Body of pancreas (tissue), 4 donors: ENCODE measurements around the gene ANKDD1B. TPM values are rescaled to one million over a fixed set of nuclear protein-coding genes. Genes with fewer than 3 reads are reported as not detected.
"Not testable (repeated sequence)": the region's sequence is repeated elsewhere in the genome, so short reads cannot be mapped to it uniquely, and the experiment has no call there.

ENCODE experiments used
- ATAC-seq: fragments of 150-250 bp; one replicate; pipeline ENCODE4 v1.9.1; 2016
- DNase-seq, 4 donors: peaks; one replicate each; pipeline ENCODE4 v3.0.0-alpha.2; 2019
- H3K27ac ChIP-seq, 4 donors: fragments of 200-600 bp; sonication (generic); 1 replicate in 3 of 4; 2 replicates in 1 of 4; pipeline versions ENCODE4 v1.5.1 to v1.6.1; 2016 to 2019; ENCODE audit warnings: mild to moderate bottlenecking in 1 of 4, mixed read lengths in 1 of 4, moderate library complexity in 1 of 4
- H3K27me3 ChIP-seq, 2 donors: fragments of 200-600 bp; sonication (generic); one replicate each; pipeline ENCODE4 v1.6.0; 2016; ENCODE audit warnings: mild to moderate bottlenecking in 1 of 2
- H3K36me3 ChIP-seq, 2 donors: fragments of 200-600 bp; sonication (generic); replicated peaks in 1 of 2; 2 replicates each; pipeline ENCODE4 v1.5.1; 2016; ENCODE audit warnings: low read depth in 2 of 2; ENCODE audit not compliant: insufficient read depth in 1 of 2
- H3K4me1 ChIP-seq: fragments of 200-600 bp; sonication (generic); one replicate; pipeline ENCODE4 v1.6.0; 2016
- H3K4me3 ChIP-seq, 2 donors: fragments of 200-600 bp; sonication (generic); 1 replicate in 1 of 2; 2 replicates in 1 of 2; pipeline ENCODE4 v1.5.1; 2016 to 2019
- H3K9me3 ChIP-seq, 3 donors: fragments of 200-600 bp; sonication (generic); 1 replicate in 2 of 3; 2 replicates in 1 of 3; pipeline ENCODE4 v1.5.1; 2016
- POLR2A ChIP-seq, 3 donors: fragments of 450-650 bp; IDR thresholded peaks; one replicate each; pipeline ENCODE4 v1.6.1; 2016; ENCODE audit warnings: antibody characterized with exemption in 3 of 3, mild to moderate bottlenecking in 2 of 3
- WGBS, 2 donors: methylation state at CpG; one replicate each; pipeline ENCODE4 v1.1.5; 2017; 5-methylcytosine and 5-hydroxymethylcytosine counted together
- intact Hi-C: fragments of 100-400 bp; cut with DNase I; formaldehyde crosslinking; loops from one replicate; pipeline ENCODE4 v1.15.1; 2023
- total RNA-seq, 2 donors: library from RNA; depleted of rRNA; stranded (reverse); fragments of >200 nt; gene quantifications; one replicate each; pipeline ENCODE4 v1.1.0, GENCODE V29; 2016
- TF ChIP-seq, protein P1 (sequence below), 7 experiments: fragments of 450-650 bp in 4 of 7; fragments of 200-600 bp in 3 of 7; sonication (generic) in 3 of 7; IDR thresholded peaks; one replicate each; pipeline ENCODE4 v1.5.1; 2016 to 2019; ENCODE audit warnings: antibody characterized with exemption in 7 of 7

Gene ANKDD1B
- total RNA-seq = under 1 TPM in 1 of 2 donors, not detected in 1; 0.52 TPM

- Histone ChIP-seq H3K9me3 (no peaks in the 10 kb centered on the region), H3K4me1 (peaks cover 17% of the 10 kb centered on the region), H3K27me3 (no peaks in the 10 kb centered on the region), H3K27ac (peak within 1 kb of the TSS in 3 of 4 donors; percentile 29 to 63 (median 61)), H3K4me3 (peak within 1 kb of the TSS; percentile 16 to 63), H3K36me3 (no peaks in the 10 kb centered on the region)
- TF ChIP-seq POLR2A (IDR thresholded peaks at IDR 0.05) = peak in 2 of 3 donors; percentile 10 to 23
- TF ChIP-seq, protein P1, sequence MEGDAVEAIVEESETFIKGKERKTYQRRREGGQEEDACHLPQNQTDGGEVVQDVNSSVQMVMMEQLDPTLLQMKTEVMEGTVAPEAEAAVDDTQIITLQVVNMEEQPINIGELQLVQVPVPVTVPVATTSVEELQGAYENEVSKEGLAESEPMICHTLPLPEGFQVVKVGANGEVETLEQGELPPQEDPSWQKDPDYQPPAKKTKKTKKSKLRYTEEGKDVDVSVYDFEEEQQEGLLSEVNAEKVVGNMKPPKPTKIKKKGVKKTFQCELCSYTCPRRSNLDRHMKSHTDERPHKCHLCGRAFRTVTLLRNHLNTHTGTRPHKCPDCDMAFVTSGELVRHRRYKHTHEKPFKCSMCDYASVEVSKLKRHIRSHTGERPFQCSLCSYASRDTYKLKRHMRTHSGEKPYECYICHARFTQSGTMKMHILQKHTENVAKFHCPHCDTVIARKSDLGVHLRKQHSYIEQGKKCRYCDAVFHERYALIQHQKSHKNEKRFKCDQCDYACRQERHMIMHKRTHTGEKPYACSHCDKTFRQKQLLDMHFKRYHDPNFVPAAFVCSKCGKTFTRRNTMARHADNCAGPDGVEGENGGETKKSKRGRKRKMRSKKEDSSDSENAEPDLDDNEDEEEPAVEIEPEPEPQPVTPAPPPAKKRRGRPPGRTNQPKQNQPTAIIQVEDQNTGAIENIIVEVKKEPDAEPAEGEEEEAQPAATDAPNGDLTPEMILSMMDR (IDR thresholded peaks at IDR 0.05) = no peak
- peak; percentile 58 for ATAC-seq
- DNase-seq = peak; percentile 25 to 57 (median 50)
- WGBS, 2 donors = 1 to 2% methylated on average over 10 to 52 of the region's 52 CpGs
- intact Hi-C loops = no loop called here
Measured at GRCh38 chr5:75611311-75612225, at the start of gene ANKDD1B. Gene ANKDD1B, plus strand, starts transcription at chr5:75611453. Its CDS starts 182 bp downstream, at chr5:75611635.

- DNase-seq, H3K27me3 ChIP-seq, ATAC-seq, intact Hi-C loops, H3K4me3 ChIP-seq, H3K36me3 ChIP-seq, H3K9me3 ChIP-seq: not testable (repeated sequence)
- peaks cover 19% of the 10 kb centered on the region for H3K4me1 ChIP-seq
- H3K27ac ChIP-seq = peak overlapping the region in 2 of 4 donors; percentile 38 to 46
- 84 to 92% methylated on average over 9 to 14 of the region's 15 CpGs for WGBS, 2 donors
Measured at GRCh38 chr5:75565991-75566709, 45.1 kb upstream of the ANKDD1B start.

- peak; percentile 85 for ATAC-seq
- Histone ChIP-seq H3K4me1 (peaks cover 19% of the 10 kb centered on the region), H3K36me3 (no peaks in the 10 kb centered on the region), H3K4me3 (no peak overlapping the region), H3K9me3 (no peaks in the 10 kb centered on the region), H3K27ac (peak overlapping the region in 2 of 4 donors; percentile 38 to 46), H3K27me3 (no peaks in the 10 kb centered on the region)
- 70 to 77% methylated on average over 6 of the region's 6 CpGs for WGBS, 2 donors
- intact Hi-C loops = no loop called here
- TF ChIP-seq, protein P1 (IDR thresholded peaks at IDR 0.05) = no peak
- no peak for TF ChIP-seq POLR2A (IDR thresholded peaks at IDR 0.05)
- DNase-seq = peak in 1 of 4 donors; percentile 13
Measured at GRCh38 chr5:75566710-75567309, 44.4 kb upstream of the ANKDD1B start.

DNA sequence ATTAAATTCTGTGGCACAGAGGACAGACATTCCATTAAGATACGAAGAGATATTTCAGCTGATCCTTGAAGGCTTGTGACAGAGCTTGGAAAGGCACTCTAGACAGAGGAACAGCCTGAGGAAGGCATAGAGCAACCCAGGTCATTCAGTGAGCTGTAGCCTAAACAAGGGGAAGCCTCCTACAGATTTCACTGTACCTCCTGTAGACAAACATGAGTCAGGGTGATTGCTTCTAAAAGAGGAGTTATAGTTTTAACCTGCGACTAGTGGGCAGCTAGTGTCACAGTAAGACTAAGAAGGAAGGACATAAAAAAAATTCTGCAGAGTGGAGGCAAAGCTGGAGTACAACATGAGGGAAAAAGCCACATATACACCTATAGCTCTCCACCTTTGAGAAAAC is 43.5 kb upstream of the ANKDD1B start:
- peaks cover 19% of the 10 kb centered on the region for H3K4me1 ChIP-seq

More for the DNA sequence above, 43.5 kb upstream of the ANKDD1B start:
- 83 to 85% methylated on average over 2 of the region's 2 CpGs for WGBS, 2 donors
- intact Hi-C loops = no loop called here
- H3K27me3 ChIP-seq = no peaks in the 10 kb centered on the region
- H3K36me3 ChIP-seq = no peaks in the 10 kb centered on the region
- H3K27ac ChIP-seq = no peak overlapping the region
- H3K9me3 ChIP-seq = no peaks in the 10 kb centered on the region
- no peak overlapping the region for H3K4me3 ChIP-seq
- no peak for DNase-seq
- ATAC-seq = no peak
- TF ChIP-seq POLR2A (IDR thresholded peaks at IDR 0.05) = no peak
- TF ChIP-seq, protein P1 (IDR thresholded peaks at IDR 0.05) = no peak
